OCI-LY3 (cell line): ENCODE results near the gene KCTD8.

Experiments
- EZH2phosphoT487 ChIP-seq: fragments of 200-600 bp; shearing (Covaris generic); IDR thresholded peaks from 2 replicates; pipeline ENCODE4 v1.6.1; 2018; ENCODE audit warnings: antibody characterized with exemption, mixed run types, low read depth
- TF ChIP-seq, protein P1 (sequence below): fragments of 200-600, 300-600 bp; sonication (generic); IDR thresholded peaks from 2 replicates; pipeline ENCODE4 v1.5.1; 2014; ENCODE audit warnings: antibody characterized with exemption, low read length, low read depth

DNA sequence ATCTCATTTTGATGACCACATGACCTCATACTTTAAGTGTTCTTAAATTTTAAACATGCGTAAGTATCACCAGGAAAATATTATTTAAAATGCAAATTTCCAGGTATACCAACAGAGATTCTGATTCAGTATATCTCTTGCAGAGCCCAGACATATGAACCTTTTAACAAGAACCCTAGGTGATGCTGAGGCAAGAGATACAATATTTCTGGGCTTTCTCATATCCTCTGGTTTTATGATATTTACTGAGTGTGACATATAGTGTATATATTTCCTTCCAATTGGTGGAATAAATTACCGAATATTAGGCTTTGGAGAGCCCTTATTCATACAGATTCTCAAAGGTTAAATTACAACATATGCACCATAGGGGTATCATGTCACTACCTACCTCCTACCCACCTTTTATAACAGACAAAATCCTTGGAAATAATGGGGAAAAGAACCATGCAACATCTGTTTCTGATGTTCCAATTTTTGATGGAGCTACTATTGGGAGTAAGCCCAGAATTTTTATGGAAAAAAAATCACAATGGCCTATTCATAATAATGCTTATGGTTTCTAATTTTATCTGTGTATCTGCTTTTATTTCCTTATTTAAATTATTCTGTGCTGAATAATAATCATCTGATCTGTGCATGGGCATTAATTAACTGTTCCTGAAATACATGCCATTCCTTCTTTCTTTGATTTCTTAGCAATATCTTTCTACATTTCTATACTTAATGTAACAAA is 27.1 kb downstream of the KCTD8 start:
- TF ChIP-seq, protein P1, sequence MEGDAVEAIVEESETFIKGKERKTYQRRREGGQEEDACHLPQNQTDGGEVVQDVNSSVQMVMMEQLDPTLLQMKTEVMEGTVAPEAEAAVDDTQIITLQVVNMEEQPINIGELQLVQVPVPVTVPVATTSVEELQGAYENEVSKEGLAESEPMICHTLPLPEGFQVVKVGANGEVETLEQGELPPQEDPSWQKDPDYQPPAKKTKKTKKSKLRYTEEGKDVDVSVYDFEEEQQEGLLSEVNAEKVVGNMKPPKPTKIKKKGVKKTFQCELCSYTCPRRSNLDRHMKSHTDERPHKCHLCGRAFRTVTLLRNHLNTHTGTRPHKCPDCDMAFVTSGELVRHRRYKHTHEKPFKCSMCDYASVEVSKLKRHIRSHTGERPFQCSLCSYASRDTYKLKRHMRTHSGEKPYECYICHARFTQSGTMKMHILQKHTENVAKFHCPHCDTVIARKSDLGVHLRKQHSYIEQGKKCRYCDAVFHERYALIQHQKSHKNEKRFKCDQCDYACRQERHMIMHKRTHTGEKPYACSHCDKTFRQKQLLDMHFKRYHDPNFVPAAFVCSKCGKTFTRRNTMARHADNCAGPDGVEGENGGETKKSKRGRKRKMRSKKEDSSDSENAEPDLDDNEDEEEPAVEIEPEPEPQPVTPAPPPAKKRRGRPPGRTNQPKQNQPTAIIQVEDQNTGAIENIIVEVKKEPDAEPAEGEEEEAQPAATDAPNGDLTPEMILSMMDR, result no peak
- no peak for TF ChIP-seq EZH2phosphoT487
